ENCODE measurements around the gene KRT74. TPM values are rescaled to one million over a fixed set of nuclear protein-coding genes. Genes with fewer than 3 reads are reported as not detected.
"Not testable (repeated sequence)": the region's sequence is repeated elsewhere in the genome, so short reads cannot be mapped to it uniquely, and the experiment has no call there.

Gene KRT74
- total and polyA plus RNA-seq, 5 donors, result 0.14 to 2.2 (median 0.82) TPM

- intact Hi-C loops (cut with DNase I), result no loop called here
- no peak overlapping the region for H3K27ac ChIP-seq (ENCODE audit: low read length)
- H3K4me3 ChIP-seq (ENCODE audit: low read length), result no peak overlapping the region
- no peaks in the 10 kb centered on the region for H3K9me3 ChIP-seq (ENCODE audit: control insufficient read depth, low read length)
- no peaks in the 10 kb centered on the region for H3K4me1 ChIP-seq (ENCODE audit: control insufficient read depth, insufficient read depth, low read length)
- DNase-seq (no peak), ATAC-seq (no peak)
- peaks cover 1% of the 10 kb centered on the region for H3K27me3 ChIP-seq (ENCODE audit: control insufficient read depth, insufficient read depth)
- 57% methylated on average over 4 of the region's 4 CpGs for WGBS
Observed at GRCh38 chr12:52601671-52602070, 28.0 kb upstream of the KRT74 start.

GRCh38 chr12:52600941-52601481, 27.4 kb upstream of the KRT74 start, which contains the start of gene KRT72:
Gene KRT72 (minus strand): TSS chr12:52601463. CDS start chr12:52601452, 11 bp downstream.
- peaks cover 2% of the 10 kb centered on the region for H3K27me3 ChIP-seq (ENCODE audit: control insufficient read depth, insufficient read depth)

GRCh38 chr12:52600475-52600874, 26.8 kb upstream of the KRT74 start:
- H3K4me1 ChIP-seq (ENCODE audit: control insufficient read depth, insufficient read depth, low read length), result no peaks in the 10 kb centered on the region
- H3K9me3 ChIP-seq (ENCODE audit: control insufficient read depth, low read length), result no peaks in the 10 kb centered on the region
- ATAC-seq, result no peak
- DNase-seq, result no peak
- intact Hi-C loops (cut with DNase I), result no loop called here
- H3K4me3 ChIP-seq (ENCODE audit: low read length), result no peak overlapping the region
- H3K27ac ChIP-seq (ENCODE audit: low read length), result no peak overlapping the region
- peaks cover 2% of the 10 kb centered on the region for H3K27me3 ChIP-seq (ENCODE audit: control insufficient read depth, insufficient read depth)
- WGBS, result 85% methylated on average over 12 of the region's 12 CpGs

More at GRCh38 chr12:52600941-52601481, 27.4 kb upstream of the KRT74 start, which contains the start of gene KRT72:
- Histone ChIP-seq H3K4me3 (ENCODE audit: low read length) (no peak within 1 kb of the TSS), H3K27ac (ENCODE audit: low read length) (no peak within 1 kb of the TSS), H3K9me3 (ENCODE audit: control insufficient read depth, low read length) (no peaks in the 10 kb centered on the region), H3K4me1 (ENCODE audit: control insufficient read depth, insufficient read depth, low read length) (no peaks in the 10 kb centered on the region)
- DNase-seq (peak in 1 of 3 donors; percentile 43), ATAC-seq (no peak)
- intact Hi-C loops (cut with DNase I), result no loop called here
- 23% methylated on average over 48 of the region's 48 CpGs for WGBS

- H3K9me3 ChIP-seq (ENCODE audit: control insufficient read depth, low read length), result no peaks in the 10 kb centered on the region
- peaks cover 2% of the 10 kb centered on the region for H3K27me3 ChIP-seq (ENCODE audit: control insufficient read depth, insufficient read depth)
- ATAC-seq (no peak), DNase-seq (no peak)
- intact Hi-C loops (cut with DNase I), result no loop called here
- H3K4me1 ChIP-seq (ENCODE audit: control insufficient read depth, insufficient read depth, low read length), result no peaks in the 10 kb centered on the region
- 49% methylated on average over 2 of the region's 2 CpGs for whole genome bisulfite sequencing
- H3K27ac ChIP-seq (ENCODE audit: low read length), result no peak overlapping the region
- H3K4me3 ChIP-seq (ENCODE audit: low read length), result no peak overlapping the region
Observed at GRCh38 chr12:52600071-52600470, 26.4 kb upstream of the KRT74 start.

GRCh38 chr12:52598966-52599365, 25.3 kb upstream of the KRT74 start:
- Histone ChIP-seq H3K4me3 (ENCODE audit: low read length) (no peak overlapping the region), H3K27ac (ENCODE audit: low read length) (no peak overlapping the region), H3K9me3 (ENCODE audit: control insufficient read depth, low read length) (no peaks in the 10 kb centered on the region), H3K27me3 (ENCODE audit: control insufficient read depth, insufficient read depth) (peaks cover 2% of the 10 kb centered on the region), H3K4me1 (ENCODE audit: control insufficient read depth, insufficient read depth, low read length) (no peaks in the 10 kb centered on the region)
- 87% methylated on average over 5 of the region's 5 CpGs for WGBS
- ATAC-seq (no peak), DNase-seq (no peak)
- intact Hi-C loops (cut with DNase I), result no loop called here

GRCh38 chr12:52594237-52594636, 20.6 kb upstream of the KRT74 start:
- H3K9me3 ChIP-seq (ENCODE audit: control insufficient read depth, low read length); ATAC-seq; H3K27me3 ChIP-seq (ENCODE audit: control insufficient read depth, insufficient read depth); intact Hi-C loops (cut with DNase I); H3K4me3 ChIP-seq (ENCODE audit: low read length); DNase-seq; H3K27ac ChIP-seq (ENCODE audit: low read length); H3K4me1 ChIP-seq (ENCODE audit: control insufficient read depth, insufficient read depth, low read length): not testable (repeated sequence)
- 95% methylated on average over 4 of the region's 4 CpGs for WGBS

- WGBS, result 87% methylated on average over 11 of the region's 11 CpGs
- no peak overlapping the region for H3K4me3 ChIP-seq (ENCODE audit: low read length)
- H3K27me3 ChIP-seq (ENCODE audit: control insufficient read depth, insufficient read depth), result no peaks in the 10 kb centered on the region
- DNase-seq (no peak), ATAC-seq (no peak)
- H3K4me1 ChIP-seq (ENCODE audit: control insufficient read depth, insufficient read depth, low read length), result no peaks in the 10 kb centered on the region
- intact Hi-C loops (cut with DNase I), result no loop called here
- no peaks in the 10 kb centered on the region for H3K9me3 ChIP-seq (ENCODE audit: control insufficient read depth, low read length)
- H3K27ac ChIP-seq (ENCODE audit: low read length), result no peak overlapping the region
Observed at GRCh38 chr12:52591521-52591920, 17.9 kb upstream of the KRT74 start.

GRCh38 chr12:52590021-52590420, 16.4 kb upstream of the KRT74 start:
- no peak for DNase-seq
- intact Hi-C loops (cut with DNase I), result no loop called here
- H3K27me3 ChIP-seq (ENCODE audit: control insufficient read depth, insufficient read depth), result no peaks in the 10 kb centered on the region

GRCh38 chr12:52587563-52587962, 13.9 kb upstream of the KRT74 start:
- DNase-seq (no peak), ATAC-seq (no peak)
- WGBS, result 74% methylated on average over 17 of the region's 17 CpGs
- Histone ChIP-seq H3K4me3 (ENCODE audit: low read length) (no peak overlapping the region), H3K27me3 (ENCODE audit: control insufficient read depth, insufficient read depth) (no peaks in the 10 kb centered on the region), H3K27ac (ENCODE audit: low read length) (no peak overlapping the region), H3K4me1 (ENCODE audit: control insufficient read depth, insufficient read depth, low read length) (no peaks in the 10 kb centered on the region), H3K9me3 (ENCODE audit: control insufficient read depth, low read length) (no peaks in the 10 kb centered on the region)
- intact Hi-C loops (cut with DNase I), result no loop called here

More at GRCh38 chr12:52590021-52590420, 16.4 kb upstream of the KRT74 start:
- H3K27ac ChIP-seq (ENCODE audit: low read length), result no peak overlapping the region
- H3K9me3 ChIP-seq (ENCODE audit: control insufficient read depth, low read length), result no peaks in the 10 kb centered on the region
- no peaks in the 10 kb centered on the region for H3K4me1 ChIP-seq (ENCODE audit: control insufficient read depth, insufficient read depth, low read length)
- 89% methylated on average over 6 of the region's 6 CpGs for WGBS
- ATAC-seq, result no peak
- no peak overlapping the region for H3K4me3 ChIP-seq (ENCODE audit: low read length)

- Histone ChIP-seq H3K4me3 (ENCODE audit: low read length) (no peak overlapping the region), H3K27ac (ENCODE audit: low read length) (no peak overlapping the region), H3K9me3 (ENCODE audit: control insufficient read depth, low read length) (no peaks in the 10 kb centered on the region), H3K4me1 (ENCODE audit: control insufficient read depth, insufficient read depth, low read length) (no peaks in the 10 kb centered on the region), H3K27me3 (ENCODE audit: control insufficient read depth, insufficient read depth) (no peaks in the 10 kb centered on the region)
- 71% methylated on average over 9 of the region's 9 CpGs for WGBS
- ATAC-seq, result no peak
- intact Hi-C loops (cut with DNase I), result no loop called here
- DNase-seq, result no peak
Observed at GRCh38 chr12:52585946-52586345, 12.3 kb upstream of the KRT74 start.

- no peaks in the 10 kb centered on the region for H3K9me3 ChIP-seq (ENCODE audit: control insufficient read depth, low read length)
- intact Hi-C loops (cut with DNase I), result no loop called here
- DNase-seq (no peak), ATAC-seq (no peak)
- no peaks in the 10 kb centered on the region for H3K27me3 ChIP-seq (ENCODE audit: control insufficient read depth, insufficient read depth)
- WGBS, result 86% methylated on average over 3 of the region's 3 CpGs
- no peak overlapping the region for H3K27ac ChIP-seq (ENCODE audit: low read length)
- H3K4me1 ChIP-seq (ENCODE audit: control insufficient read depth, insufficient read depth, low read length), result no peaks in the 10 kb centered on the region
- H3K4me3 ChIP-seq (ENCODE audit: low read length), result no peak overlapping the region
Observed at GRCh38 chr12:52585066-52585465, 11.4 kb upstream of the KRT74 start.
